HEK293 (cell line): ENCODE data around the gene ANKRD28.

Experiments
- CTCF ChIA-PET: fragments of 350-600 bp; formaldehyde crosslinking; extraction: SDS; loops from one replicate; lab custom pipeline; 2021; ENCODE audit warnings: antibody characterized with exemption; lab: Yijun Ruan, JAX
- POLR2A ChIA-PET: fragments of 300-600 bp; formaldehyde crosslinking; extraction: SDS; loops from one replicate; lab custom pipeline; 2020; ENCODE audit warnings: antibody characterized with exemption, inconsistent platforms; lab: Yijun Ruan, JAX
- H3K27ac ChIP-seq: fragments of 200-500 bp; sonication (Bioruptor generic); 2 replicates; pipeline ENCODE4 v1.5.1; 2014; ENCODE audit warnings: low read depth, low read length, control low read depth, inconsistent platforms; ENCODE audit errors: extremely low read depth
- H3K36me3 ChIP-seq, 2 experiments: fragments of 200-500 bp in 1 of 2; sonication (Bioruptor generic) in 1 of 2; 1 replicate in 1 of 2; 2 replicates in 1 of 2; pipeline ENCODE4 v1.5.1; 2014 to 2017; ENCODE audit warnings: inconsistent platforms in 2 of 2, low read length in 2 of 2; ENCODE audit not compliant: control insufficient read depth in 2 of 2, insufficient read depth in 1 of 2
- H3K4me1 ChIP-seq: fragments of 200-500 bp; sonication (Bioruptor generic); 2 replicates; pipeline ENCODE4 v1.5.1; 2014; ENCODE audit warnings: mild to moderate bottlenecking, low read length, inconsistent platforms; ENCODE audit not compliant: control insufficient read depth, insufficient read depth
- H3K4me3 ChIP-seq: 2 replicates; pipeline ENCODE4 v1.5.1; 2011; ENCODE audit warnings: low read depth, mild to moderate bottlenecking, control low read depth, low read length, moderate library complexity
- H3K9me3 ChIP-seq: fragments of 200-500 bp; sonication (Bioruptor generic); 2 replicates; pipeline ENCODE4 v1.5.1; 2014; ENCODE audit warnings: low read depth, low read length, inconsistent platforms; ENCODE audit not compliant: control insufficient read depth, insufficient read depth
- MYNN ChIP-seq: fragments of 450-650 bp; formaldehyde crosslinking; IDR thresholded peaks from 2 replicates; pipeline ENCODE4 v1.5.1; 2016; ENCODE audit warnings: missing biosample characterization, missing genetic modification characterization, borderline replicate concordance
- OSR2 ChIP-seq: fragments of 450-650 bp; formaldehyde crosslinking; IDR thresholded peaks from 2 replicates; pipeline ENCODE4 v1.5.1; 2016; ENCODE audit warnings: missing biosample characterization, missing genetic modification characterization
- SP7 ChIP-seq: fragments of 450-650 bp; formaldehyde crosslinking; IDR thresholded peaks from 2 replicates; pipeline ENCODE4 v1.5.1; 2016; ENCODE audit warnings: missing biosample characterization, missing genetic modification characterization
- TRIM28 ChIP-seq: IDR thresholded peaks from 2 replicates; pipeline ENCODE4 v1.6.1; 2011; ENCODE audit warnings: low read length, control low read depth, borderline replicate concordance
- ZBTB20 ChIP-seq: fragments of 450-650 bp; formaldehyde crosslinking; IDR thresholded peaks from 2 replicates; pipeline ENCODE4 v1.5.1; 2016; ENCODE audit warnings: missing biosample characterization, missing genetic modification characterization
- ZBTB7A ChIP-seq: fragments of 450-650 bp; formaldehyde crosslinking; IDR thresholded peaks from 2 replicates; pipeline ENCODE4 v1.5.1; 2016; ENCODE audit warnings: low read depth, missing biosample characterization, missing genetic modification characterization
- ZEB2 ChIP-seq: fragments of 450-650 bp; formaldehyde crosslinking; IDR thresholded peaks from 2 replicates; pipeline ENCODE4 v1.5.1; 2016; ENCODE audit warnings: missing biosample characterization, missing genetic modification characterization
- ZNF169 ChIP-seq: fragments of 450-650 bp; formaldehyde crosslinking; IDR thresholded peaks from 2 replicates; pipeline ENCODE4 v1.5.1; 2016; ENCODE audit warnings: missing biosample characterization, missing genetic modification characterization
- ZNF214 ChIP-seq: fragments of 450-650 bp; formaldehyde crosslinking; IDR thresholded peaks from 2 replicates; pipeline ENCODE4 v1.5.1; 2017; ENCODE audit warnings: missing biosample characterization, mild to moderate bottlenecking, missing genetic modification characterization, borderline replicate concordance
- ZNF23 ChIP-seq: fragments of 450-650 bp; formaldehyde crosslinking; IDR thresholded peaks from 2 replicates; pipeline ENCODE4 v1.5.1; 2016; ENCODE audit warnings: missing biosample characterization, missing genetic modification characterization, borderline replicate concordance
- ZNF341 ChIP-seq: fragments of 450-650 bp; formaldehyde crosslinking; IDR thresholded peaks from 2 replicates; pipeline ENCODE4; 2016; ENCODE audit warnings: low read depth, missing biosample characterization, missing genetic modification characterization
- ZNF366 ChIP-seq: fragments of 450-650 bp; formaldehyde crosslinking; conservative IDR thresholded peaks from 2 replicates; pipeline ENCODE4 v1.5.1; 2016; ENCODE audit warnings: missing biosample characterization, missing genetic modification characterization
- ZNF473 ChIP-seq: fragments of 450-650 bp; formaldehyde crosslinking; IDR thresholded peaks from 2 replicates; pipeline ENCODE4 v1.5.1; 2017; ENCODE audit warnings: missing biosample characterization, missing genetic modification characterization
- ZNF521 ChIP-seq: fragments of 450-650 bp; formaldehyde crosslinking; IDR thresholded peaks from 2 replicates; pipeline ENCODE4 v1.5.1; 2017; ENCODE audit warnings: missing biosample characterization, mild to moderate bottlenecking, missing genetic modification characterization
- ZNF776 ChIP-seq: fragments of 450-650 bp; formaldehyde crosslinking; IDR thresholded peaks from 2 replicates; pipeline ENCODE4 v1.5.0; 2017; ENCODE audit warnings: missing biosample characterization, missing genetic modification characterization, borderline replicate concordance
- ZSCAN23 ChIP-seq: fragments of 450-650 bp; formaldehyde crosslinking; IDR thresholded peaks from 2 replicates; pipeline ENCODE4 v1.5.1; 2016; ENCODE audit warnings: missing biosample characterization, missing genetic modification characterization
- ZSCAN4 ChIP-seq: fragments of 450-650 bp; formaldehyde crosslinking; IDR thresholded peaks from 2 replicates; pipeline ENCODE4 v1.5.1; 2017; ENCODE audit warnings: missing biosample characterization, missing genetic modification characterization
- TF ChIP-seq, protein P1 (sequence below): fragments of 450-650 bp; formaldehyde crosslinking; IDR thresholded peaks from 2 replicates; pipeline ENCODE4 v1.5.1; 2017; ENCODE audit warnings: missing biosample characterization, missing genetic modification characterization
- TF ChIP-seq, protein P2 (sequence below): fragments of 450-650 bp; formaldehyde crosslinking; IDR thresholded peaks from 2 replicates; pipeline ENCODE4 v1.5.1; 2016; ENCODE audit warnings: missing biosample characterization, missing genetic modification characterization
- TF ChIP-seq, protein P3 (sequence below): fragments of 450-650 bp; formaldehyde crosslinking; IDR thresholded peaks from 2 replicates; pipeline ENCODE4 v1.5.1; 2016; ENCODE audit warnings: missing biosample characterization, missing genetic modification characterization

The ANKRD28 gene

DNA sequence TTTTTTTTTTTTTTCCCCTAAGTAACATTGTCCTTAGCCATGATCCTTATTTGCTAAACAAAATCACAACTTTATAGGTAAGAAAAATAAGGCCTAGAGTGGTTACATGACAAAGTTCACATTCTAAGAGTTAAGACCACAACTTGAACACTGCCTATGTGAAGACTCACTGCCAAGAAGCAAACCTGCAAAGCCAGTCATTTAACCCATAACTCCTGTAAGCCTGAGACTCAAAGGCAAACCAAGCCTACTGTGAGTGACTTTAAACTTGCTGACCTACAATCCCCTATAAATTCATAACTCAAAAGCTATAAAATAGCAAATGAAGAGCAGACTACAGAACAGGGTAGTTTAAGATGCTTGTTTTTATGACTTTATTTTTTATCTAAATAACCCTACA, 12.9 kb upstream of the ANKRD28 start (continued):
- TF ChIP-seq, protein P1, sequence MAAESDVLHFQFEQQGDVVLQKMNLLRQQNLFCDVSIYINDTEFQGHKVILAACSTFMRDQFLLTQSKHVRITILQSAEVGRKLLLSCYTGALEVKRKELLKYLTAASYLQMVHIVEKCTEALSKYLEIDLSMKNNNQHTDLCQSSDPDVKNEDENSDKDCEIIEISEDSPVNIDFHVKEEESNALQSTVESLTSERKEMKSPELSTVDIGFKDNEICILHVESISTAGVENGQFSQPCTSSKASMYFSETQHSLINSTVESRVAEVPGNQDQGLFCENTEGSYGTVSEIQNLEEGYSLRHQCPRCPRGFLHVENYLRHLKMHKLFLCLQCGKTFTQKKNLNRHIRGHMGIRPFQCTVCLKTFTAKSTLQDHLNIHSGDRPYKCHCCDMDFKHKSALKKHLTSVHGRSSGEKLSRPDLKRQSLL (tag by site-specific recombination), result no peak
- TF ChIP-seq ZNF473 (no peak), ZNF23 (tag by site-specific recombination) (no peak), SP7 (tag by site-specific recombination) (no peak), MYNN (tag by site-specific recombination) (no peak), ZNF214 (tag by site-specific recombination) (no peak), ZBTB20 (tag by site-specific recombination) (no peak)

GRCh38 chr3:15809313-15809712, 11.5 kb upstream of the ANKRD28 start:
- CTCF ChIA-PET, result no interaction called here
- H3K4me1 ChIP-seq, result peaks cover 4% of the 10 kb centered on the region
- no peak overlapping the region for H3K27ac ChIP-seq
- POLR2A ChIA-PET, result no interaction called here
- TF ChIP-seq ZNF521 (tag by site-specific recombination) (no peak), ZNF473 (no peak)
- H3K36me3 ChIP-seq, result no peaks in the 10 kb centered on the region
- H3K4me3 ChIP-seq, result no peak overlapping the region
- H3K9me3 ChIP-seq, result no peaks in the 10 kb centered on the region

DNA sequence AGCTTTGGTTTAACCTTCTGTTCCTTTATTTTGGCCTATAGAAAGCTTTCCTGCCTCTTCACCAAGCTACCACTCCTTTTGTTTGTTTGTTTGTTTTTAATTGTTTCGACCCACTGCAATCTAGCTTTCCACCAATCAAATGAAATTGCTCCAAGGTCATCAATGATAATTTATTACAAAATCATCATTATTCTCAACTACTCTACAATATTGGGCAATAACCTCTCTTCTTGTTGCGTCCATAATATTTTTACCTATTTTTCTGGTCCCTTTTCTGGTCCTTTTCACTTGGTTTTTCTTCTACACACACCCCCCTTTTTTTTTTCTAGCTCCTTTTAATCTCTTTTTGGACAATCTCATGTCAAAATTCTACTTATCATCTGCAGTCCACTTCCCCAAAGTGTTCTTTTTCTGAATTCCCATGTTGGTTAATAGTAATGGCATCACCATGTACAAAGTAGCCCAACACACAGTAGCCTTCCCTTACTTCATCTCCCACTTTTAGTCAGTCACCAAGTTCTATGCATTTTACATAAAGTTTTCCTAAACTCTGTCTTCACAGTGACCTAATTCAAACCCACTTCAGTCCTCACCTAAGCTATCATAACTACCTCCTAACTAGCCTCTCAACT, 11.0 kb upstream of the ANKRD28 start:
- Histone ChIP-seq H3K36me3 (no peaks in the 10 kb centered on the region), H3K9me3 (no peaks in the 10 kb centered on the region), H3K27ac (no peak overlapping the region), H3K4me1 (peaks cover 4% of the 10 kb centered on the region), H3K4me3 (no peak overlapping the region)
- POLR2A ChIA-PET, result no interaction called here
- no peak for TF ChIP-seq ZNF169
- CTCF ChIA-PET, result interaction anchor here (0.7 kb wide), 2 partner anchors 11 to 456 kb away, joined by 3 to 4 read pairs; partner anchors contain the start of gene DPH3

DNA sequence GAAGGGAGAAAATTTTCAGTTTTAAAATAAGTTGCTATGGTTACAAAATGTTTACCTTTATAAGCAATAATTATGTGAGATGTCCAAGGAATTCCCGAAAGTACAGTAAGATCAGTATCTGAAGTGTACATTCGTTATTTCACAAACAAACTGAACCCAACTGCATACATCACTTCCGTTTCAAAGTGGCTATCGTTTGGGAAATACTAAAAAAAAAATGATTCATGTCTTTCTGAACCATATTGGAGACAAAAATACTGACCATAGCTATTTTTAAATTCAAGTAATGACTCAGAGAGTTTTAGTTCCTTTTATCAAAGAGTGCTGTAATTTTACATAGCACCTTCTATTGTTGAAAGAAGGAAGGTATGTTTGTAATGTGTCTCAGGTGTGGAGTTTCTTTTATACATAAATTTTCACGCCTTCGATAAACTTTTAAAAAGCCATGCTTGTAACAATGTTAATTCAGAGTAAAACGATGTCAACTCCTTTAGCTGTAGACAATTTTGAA, 8.0 kb upstream of the ANKRD28 start:
- no peak for TF ChIP-seq ZEB2 (tag by site-specific recombination)
- TF ChIP-seq TRIM28, result no peak
- no peak for TF ChIP-seq ZSCAN4 (tag by site-specific recombination)
- no peak for TF ChIP-seq ZSCAN23 (tag by site-specific recombination)
- Histone ChIP-seq H3K4me3 (no peak overlapping the region), H3K9me3 (no peaks in the 10 kb centered on the region), H3K36me3 (no peaks in the 10 kb centered on the region), H3K4me1 (peaks cover 4% of the 10 kb centered on the region), H3K27ac (no peak overlapping the region)
- CTCF ChIA-PET, result interaction anchor here (0.7 to 1.5 kb wide), 3 partner anchors 175 to 1915 kb away, joined by 3 to 4 read pairs (median 3); no protein-coding TSS in a partner anchor
- POLR2A ChIA-PET, result no interaction called here

- CTCF ChIA-PET, result no interaction called here
- H3K36me3 ChIP-seq, result no peaks in the 10 kb centered on the region
- TF ChIP-seq ZBTB7A (tag by site-specific recombination), result no peak
- no peak for TF ChIP-seq ZNF341 (tag by site-specific recombination)
- TF ChIP-seq, protein P2, sequence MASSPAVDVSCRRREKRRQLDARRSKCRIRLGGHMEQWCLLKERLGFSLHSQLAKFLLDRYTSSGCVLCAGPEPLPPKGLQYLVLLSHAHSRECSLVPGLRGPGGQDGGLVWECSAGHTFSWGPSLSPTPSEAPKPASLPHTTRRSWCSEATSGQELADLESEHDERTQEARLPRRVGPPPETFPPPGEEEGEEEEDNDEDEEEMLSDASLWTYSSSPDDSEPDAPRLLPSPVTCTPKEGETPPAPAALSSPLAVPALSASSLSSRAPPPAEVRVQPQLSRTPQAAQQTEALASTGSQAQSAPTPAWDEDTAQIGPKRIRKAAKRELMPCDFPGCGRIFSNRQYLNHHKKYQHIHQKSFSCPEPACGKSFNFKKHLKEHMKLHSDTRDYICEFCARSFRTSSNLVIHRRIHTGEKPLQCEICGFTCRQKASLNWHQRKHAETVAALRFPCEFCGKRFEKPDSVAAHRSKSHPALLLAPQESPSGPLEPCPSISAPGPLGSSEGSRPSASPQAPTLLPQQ (tag by site-specific recombination), result no peak
- TF ChIP-seq OSR2 (tag by site-specific recombination), result peak; percentile 73
- TF ChIP-seq ZNF776 (tag by site-specific recombination), result no peak
- TF ChIP-seq ZNF366 (tag by site-specific recombination), result no peak
- TF ChIP-seq, protein P3, sequence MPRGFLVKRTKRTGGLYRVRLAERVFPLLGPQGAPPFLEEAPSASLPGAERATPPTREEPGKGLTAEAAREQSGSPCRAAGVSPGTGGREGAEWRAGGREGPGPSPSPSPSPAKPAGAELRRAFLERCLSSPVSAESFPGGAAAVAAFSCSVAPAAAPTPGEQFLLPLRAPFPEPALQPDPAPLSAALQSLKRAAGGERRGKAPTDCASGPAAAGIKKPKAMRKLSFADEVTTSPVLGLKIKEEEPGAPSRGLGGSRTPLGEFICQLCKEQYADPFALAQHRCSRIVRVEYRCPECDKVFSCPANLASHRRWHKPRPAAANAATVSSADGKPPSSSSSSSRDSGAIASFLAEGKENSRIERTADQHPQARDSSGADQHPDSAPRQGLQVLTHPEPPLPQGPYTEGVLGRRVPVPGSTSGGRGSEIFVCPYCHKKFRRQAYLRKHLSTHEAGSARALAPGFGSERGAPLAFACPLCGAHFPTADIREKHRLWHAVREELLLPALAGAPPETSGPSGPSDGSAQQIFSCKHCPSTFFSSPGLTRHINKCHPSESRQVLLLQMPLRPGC, result no peak
These were observed 6.8 kb upstream of the ANKRD28 start for GRCh38 chr3:15804553-15805095.

More at GRCh38 chr3:15804553-15805095, 6.8 kb upstream of the ANKRD28 start:
- no peak overlapping the region for H3K27ac ChIP-seq
- H3K4me3 ChIP-seq, result no peak overlapping the region
- POLR2A ChIA-PET, result no interaction called here
- H3K4me1 ChIP-seq, result peaks cover 4% of the 10 kb centered on the region
- H3K9me3 ChIP-seq, result no peaks in the 10 kb centered on the region
